ENCODE measurements around the gene RPE65. TPM values are rescaled to one million over a fixed set of nuclear protein-coding genes. Genes with fewer than 3 reads are reported as not detected.

RPE65 gene
- total and polyA plus RNA-seq, 2 of the 8 experiments (the other 6 are each of a cell fraction or from before 2014, with no cell fraction given) = not detected

DNA sequence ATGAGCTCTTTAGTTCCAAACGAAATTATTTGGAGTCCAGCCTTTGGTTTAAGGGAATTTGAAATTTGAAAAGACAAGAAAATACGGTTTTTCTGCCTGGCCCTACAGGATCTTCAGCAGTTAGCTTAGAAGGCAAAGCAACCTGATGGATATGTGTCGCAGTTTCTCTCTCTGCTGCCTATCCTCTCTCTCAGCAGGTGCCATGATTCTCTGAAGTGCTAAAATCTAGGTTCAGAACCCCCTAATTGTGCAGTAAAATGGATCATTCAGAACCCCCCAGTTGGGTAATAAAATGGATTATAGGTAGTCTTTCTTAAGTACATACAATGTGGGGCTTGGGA is 47.6 kb upstream of the RPE65 start:
- no peak overlapping the region; the same call in 1 of the 2 replicates for H2BK12ac ChIP-seq (ENCODE audit: low read depth, low read length)
- peak overlapping the region; percentile 76 for H2AFZ ChIP-seq (ENCODE audit: low read length)
- no peak overlapping the region for H2AK5ac ChIP-seq (ENCODE audit: low read depth, low read length)
- peaks cover 0 to 18% (median 1%) of the 10 kb centered on the region in 4 experiments; a peak in 3 of 8 replicates for H3K36me3 ChIP-seq (ENCODE audit: control insufficient read depth in 2 of 4, insufficient read depth in 4 of 4, low read length in 3 of 4)
- H3K9me3 ChIP-seq (ENCODE audit: insufficient read depth in 2 of 2, low read depth in 1 of 2, low read length in 1 of 2) = no peaks in the 10 kb centered on the region
- no peak overlapping the region for H3K27ac ChIP-seq (ENCODE audit: low read depth, low read length)
- no peaks in the 10 kb centered on the region for H3K27me3 ChIP-seq (replicated peaks in 1 of 4; ENCODE audit: control insufficient read depth in 3 of 4, extremely low read depth in 1 of 4, insufficient read depth in 3 of 4, low read length in 3 of 4)
- H3K9ac ChIP-seq (replicated peaks in 1 of 4; ENCODE audit: extremely low read depth in 1 of 4, low read depth in 3 of 4, low read length in 3 of 4) = peak overlapping the region in 1 of 4 experiments; percentile 49; a peak in 2 of 7 replicates
- H2BK5ac ChIP-seq (ENCODE audit: low read depth, low read length) = no peak overlapping the region
- TF ChIP-seq CTBP2 (IDR thresholded peaks at IDR 0.05; ENCODE audit: borderline replicate concordance, insufficient read depth, insufficient read length, low read length) (no peak), ASH2L (IDR thresholded peaks at IDR 0.05; ENCODE audit: low read length) (no peak), BCL11A (IDR thresholded peaks at IDR 0.05; ENCODE audit: low read depth in 2 of 2, low read length in 2 of 2) (no peak), CHD2 (IDR thresholded peaks at IDR 0.05; ENCODE audit: low read length) (no peak), YY1 (IDR thresholded peaks at IDR 0.05; ENCODE audit: low read depth, low read length) (no peak), EZH2 (IDR thresholded peaks at IDR 0.05; ENCODE audit: low read depth, low read length, severe bottlenecking) (no peak), RNF2 (IDR thresholded peaks at IDR 0.05; ENCODE audit: borderline replicate concordance, low read depth, low read length, missing control alignments, poor library complexity, severe bottlenecking) (no peak)
- TF ChIP-seq, protein P1, sequence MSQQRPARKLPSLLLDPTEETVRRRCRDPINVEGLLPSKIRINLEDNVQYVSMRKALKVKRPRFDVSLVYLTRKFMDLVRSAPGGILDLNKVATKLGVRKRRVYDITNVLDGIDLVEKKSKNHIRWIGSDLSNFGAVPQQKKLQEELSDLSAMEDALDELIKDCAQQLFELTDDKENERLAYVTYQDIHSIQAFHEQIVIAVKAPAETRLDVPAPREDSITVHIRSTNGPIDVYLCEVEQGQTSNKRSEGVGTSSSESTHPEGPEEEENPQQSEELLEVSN (IDR thresholded peaks at IDR 0.05) = no peak
- H3K79me1 ChIP-seq (ENCODE audit: low read depth, low read length) = no peaks in the 10 kb centered on the region
- peak overlapping the region; percentile 19; the same call in 1 of the 2 replicates for H3K18ac ChIP-seq (ENCODE audit: extremely low read depth, low read length)
- H3K79me2 ChIP-seq (ENCODE audit: control insufficient read depth in 1 of 2, insufficient read depth in 2 of 2, low read length in 2 of 2) = peaks cover 0 to 31% of the 10 kb centered on the region in 2 experiments; a peak in 3 of 4 replicates
- H4K5ac ChIP-seq (ENCODE audit: insufficient read length, low read depth, low read length) = no peak overlapping the region
- no peak for FAIRE-seq
- H3K4ac ChIP-seq (replicated peaks; ENCODE audit: insufficient read length, low read depth, low read length) = no peak overlapping the region
- no peak overlapping the region for H2BK15ac ChIP-seq (ENCODE audit: low read length)
- no peaks in the 10 kb centered on the region for H4K20me1 ChIP-seq (replicated peaks in 1 of 2; ENCODE audit: control insufficient read depth in 1 of 2, insufficient read depth in 2 of 2, low read length in 2 of 2)
- no peak overlapping the region for H3K56ac ChIP-seq (replicated peaks; ENCODE audit: insufficient read length, low read depth, low read length)
- no peak overlapping the region for H2BK120ac ChIP-seq (replicated peaks; ENCODE audit: low read depth, low read length)
- no peak overlapping the region for H4K8ac ChIP-seq (ENCODE audit: extremely low read depth, insufficient read depth, low read length)
- no peak overlapping the region for H4K91ac ChIP-seq (replicated peaks; ENCODE audit: insufficient read length, low read length)
- H2BK20ac ChIP-seq (ENCODE audit: low read length) = no peak overlapping the region
- peak overlapping the region; percentile 33 to 98 (median 65); a peak in 7 of 8 replicates for H3K4me3 ChIP-seq (ENCODE audit: extremely low read depth in 1 of 4, insufficient read depth in 2 of 4, low read depth in 3 of 4, low read length in 4 of 4)
- POLR2A ChIA-PET (ENCODE audit: partially characterized antibody) = interaction anchor here (0.9 to 1.5 kb wide), 2 partner anchors 14 to 203 kb away, joined by 3 to 4 read pairs; no protein-coding TSS in a partner anchor
- WGBS, 2 experiments (ENCODE audit: extremely low coverage in 1 of 2, insufficient coverage in 1 of 2, insufficient read length in 1 of 2, insufficient replicate concordance in 2 of 2, low coverage in 1 of 2, low lambda C conversion rate in 2 of 2, missing lambda C conversion rate in 1 of 2) = 29% methylated on average over 3 of the region's 3 CpGs; no CpG with 5 or more reads in 1 of the 2 experiments
- H3K23me2 ChIP-seq (ENCODE audit: low read depth, low read length) = peaks cover 4% of the 10 kb centered on the region
- CTCF ChIA-PET (ENCODE audit: partially characterized antibody) = interaction anchor here (1.1 kb wide), 1 partner anchor 381 kb away, joined by 3 read pairs; no protein-coding TSS in a partner anchor
- H3K23ac ChIP-seq (ENCODE audit: insufficient read length) = no peak overlapping the region
- H3K4me1 ChIP-seq (replicated peaks in 1 of 4; ENCODE audit: control insufficient read depth in 3 of 4, insufficient read depth in 4 of 4, low read length in 3 of 4) = peaks cover 0 to 3% (median 1%) of the 10 kb centered on the region in 4 experiments; a peak in 2 of 7 replicates
- H3K14ac ChIP-seq (ENCODE audit: insufficient read length) = no peak overlapping the region
- peak overlapping the region; percentile 65 to 94 for H3K4me2 ChIP-seq (ENCODE audit: insufficient read depth in 1 of 2, low read depth in 2 of 2, low read length in 2 of 2)
- DNase-seq (ENCODE audit: low read depth in 1 of 2, low spot score in 2 of 2) = no peak

Data from H1 (cell line).